K562 (cell line): ENCODE measurements around the gene SLC22A23. TPM values are rescaled to one million over a fixed set of nuclear protein-coding genes. Genes with fewer than 3 reads are reported as not detected.

Experiments used
- AFF1 ChIP-seq, 2 experiments: fragments of 450-650 bp; IDR thresholded peaks; 2 replicates each; pipeline ENCODE4 v1.6.1; 2018; ENCODE audit warnings: mild to moderate bottlenecking in 2 of 2, low read depth in 1 of 2; ENCODE audit not compliant: partially characterized antibody in 2 of 2
- CBFB ChIP-seq: sonication (generic); formaldehyde crosslinking; IDR thresholded peaks from 2 replicates; pipeline ENCODE4 v1.4.0; 2020; ENCODE audit warnings: mild to moderate bottlenecking, missing genetic modification reagents
- DPF2 ChIP-seq: fragments of 450-650 bp; IDR thresholded peaks from 2 replicates; pipeline ENCODE4 v1.6.1; 2016
- MAX ChIP-seq: sonication (generic); formaldehyde crosslinking; IDR thresholded peaks from 2 replicates; pipeline ENCODE4 v1.9.0; 2022; ENCODE audit warnings: mild to moderate bottlenecking, missing genetic modification reagents
- MEIS2 ChIP-seq: fragments of 450-650 bp; IDR thresholded peaks from 2 replicates; pipeline ENCODE4 v1.6.1; 2014; ENCODE audit warnings: mild to moderate bottlenecking; ENCODE audit not compliant: partially characterized antibody
- RAD21 ChIP-seq, 2 experiments: fragments of 250-450 bp in 1 of 2; fragments of 450-650 bp in 1 of 2; sonication (Bioruptor Pico) in 1 of 2; formaldehyde crosslinking in 1 of 2; IDR thresholded peaks in 1 of 2; conservative IDR thresholded peaks in 1 of 2; 2 replicates each; pipeline versions ENCODE4 v1.4.0 to v1.8.0; 2020 to 2022; ENCODE audit warnings: mild to moderate bottlenecking in 2 of 2, moderate library complexity in 1 of 2
- SMARCE1 ChIP-seq: fragments of 450-650 bp; IDR thresholded peaks from 2 replicates; pipeline ENCODE4 v1.7.1; 2016; ENCODE audit warnings: mild to moderate bottlenecking
- TGIF2 ChIP-seq: sonication (generic); formaldehyde crosslinking; IDR thresholded peaks from 2 replicates; pipeline ENCODE4 v1.8.1; 2022; ENCODE audit warnings: mild to moderate bottlenecking, missing genetic modification reagents, moderate library complexity
- YBX1 ChIP-seq: fragments of 450-650 bp; IDR thresholded peaks from 2 replicates; pipeline ENCODE4 v1.7.1; 2016; ENCODE audit warnings: mild to moderate bottlenecking
- ZC3H8 ChIP-seq: fragments of 450-650 bp; IDR thresholded peaks from 2 replicates; pipeline ENCODE4 v1.6.1; 2017
- ZFX ChIP-seq: sonication (generic); formaldehyde crosslinking; IDR thresholded peaks from 2 replicates; pipeline ENCODE4 v1.8.0; 2022; ENCODE audit warnings: mild to moderate bottlenecking, missing genetic modification reagents, moderate library complexity
- ZNF282 ChIP-seq: sonication (generic); formaldehyde crosslinking; IDR thresholded peaks from 2 replicates; pipeline ENCODE4 v1.8.1; 2023; ENCODE audit warnings: missing genetic modification reagents
- ZNF384 ChIP-seq: IDR thresholded peaks from 2 replicates; pipeline ENCODE4 v1.6.1; 2012; ENCODE audit warnings: low read depth, low read length, improper control_type of control experiment
- ZNF445 ChIP-seq: fragments of 250-450 bp; sonication (Bioruptor Pico); IDR thresholded peaks from 2 replicates; pipeline ENCODE4 v1.4.0; 2020; ENCODE audit warnings: low read depth, mild to moderate bottlenecking, moderate library complexity
- ZNF511 ChIP-seq: sonication (generic); formaldehyde crosslinking; IDR thresholded peaks from 2 replicates; pipeline ENCODE4 v1.8.0; 2022; ENCODE audit warnings: mild to moderate bottlenecking, missing genetic modification reagents
- ZNF644 ChIP-seq: fragments of 200-800 bp; sonication (Bioruptor generic); IDR thresholded peaks from 2 replicates; pipeline ENCODE4 v1.6.1; 2016; ENCODE audit warnings: low read depth, missing genetic modification characterization, missing compliant biosample characterization
- ZNF696 ChIP-seq: fragments of 250-450 bp; sonication (Bioruptor Pico); conservative IDR thresholded peaks from 2 replicates; pipeline ENCODE4 v1.4.0; 2020; ENCODE audit warnings: mild to moderate bottlenecking, moderate library complexity
- polyA plus RNA-seq, 8 experiments: library from polyadenylated mRNA; depleted of rRNA in 4 of 8; stranded (reverse) in 5 of 8; unstranded in 3 of 8; fragments of >200 nt; fragmentation: Nextera tagmentation in 2 of 8; fragmentation: Illumina TruSeq in 1 of 8; extraction: Ambion mirVana in 2 of 8; extraction: Trizol in 1 of 8; gene quantifications; 2 replicates each; pipeline versions ENCODE4 v1.2.1 to v1.2.3, GENCODE V29; 2011 to 2014; ENCODE audit warnings: inconsistent platforms in 1 of 8, missing spikeins in 1 of 8
- total RNA-seq, 7 experiments: library from RNA; depleted of rRNA in 6 of 7; stranded (reverse); fragments of >200 nt in 6 of 7; fragmentation: Illumina TruSeq in 2 of 7; extraction: Trizol in 2 of 7; gene quantifications; 2 replicates each; pipeline versions ENCODE4 v1.2.1 to v1.2.3, GENCODE V29; 2011 to 2021; ENCODE audit warnings: low replicate concordance in 1 of 7
- TF ChIP-seq, protein P1 (sequence below): sonication (generic); formaldehyde crosslinking; IDR thresholded peaks from 2 replicates; pipeline ENCODE4 v1.8.0; 2023; ENCODE audit warnings: mild to moderate bottlenecking, missing genetic modification reagents

SLC22A23 gene
- total and polyA plus RNA-seq, 9 of the 15 experiments (the other 6 are each of a cell fraction or from before 2014, with no cell fraction given) = 0.30 to 8.7 (median 2.5) TPM

- TF ChIP-seq MEIS2 (peak; percentile 21), DPF2 (no peak), ZFX (CRISPR knock-in tag) (peak; percentile 56), SMARCE1 (no peak), RAD21 (CRISPR knock-in tag; conservative IDR thresholded peaks at IDR 0.05 in 1 of 2, IDR thresholded peaks at IDR 0.05 in 1 of 2) (0 out of 4 replicates have a peak, but pooled peaks of 1 of the 2 experiments have one; percentile 9), ZC3H8 (no peak), YBX1 (no peak), TGIF2 (no peak), CBFB (CRISPR knock-in tag) (0 out of 2 replicates have a peak, but pooled peaks have one; percentile 59), ZNF696 (CRISPR knock-in tag) (no peak), MAX (CRISPR knock-in tag) (peak; percentile 83), ZNF511 (CRISPR knock-in tag) (no peak), AFF1 (IDR thresholded peaks at IDR 0.05; ENCODE audit: low read depth in 1 of 2, partially characterized antibody in 2 of 2) (no peak), ZNF445 (CRISPR knock-in tag) (no peak), ZNF282 (0 out of 2 replicates have a peak, but pooled peaks have one; percentile 6), ZNF644 (tag) (no peak), ZNF384 (no peak)
- TF ChIP-seq, protein P1, sequence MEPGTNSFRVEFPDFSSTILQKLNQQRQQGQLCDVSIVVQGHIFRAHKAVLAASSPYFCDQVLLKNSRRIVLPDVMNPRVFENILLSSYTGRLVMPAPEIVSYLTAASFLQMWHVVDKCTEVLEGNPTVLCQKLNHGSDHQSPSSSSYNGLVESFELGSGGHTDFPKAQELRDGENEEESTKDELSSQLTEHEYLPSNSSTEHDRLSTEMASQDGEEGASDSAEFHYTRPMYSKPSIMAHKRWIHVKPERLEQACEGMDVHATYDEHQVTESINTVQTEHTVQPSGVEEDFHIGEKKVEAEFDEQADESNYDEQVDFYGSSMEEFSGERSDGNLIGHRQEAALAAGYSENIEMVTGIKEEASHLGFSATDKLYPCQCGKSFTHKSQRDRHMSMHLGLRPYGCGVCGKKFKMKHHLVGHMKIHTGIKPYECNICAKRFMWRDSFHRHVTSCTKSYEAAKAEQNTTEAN (CRISPR knock-in tag) = no peak
Observed at GRCh38 chr6:3226481-3227362, 230.1 kb downstream of the SLC22A23 start (continued).
